GM12892 (cell line): ENCODE data around the gene RBM15.

Experiments
- DNase-seq: peaks from one replicate; pipeline ENCODE4 v3.0.0; 2011; ENCODE audit not compliant: insufficient read length
- FAIRE-seq: peaks from 2 replicates; lab custom pipeline; 2011; peaks lifted over from hg19 to GRCh38; lab: Jason Lieb, UNC
- POLR2A ChIP-seq: IDR thresholded peaks from 2 replicates; pipeline ENCODE4 v1.6.1; 2011; ENCODE audit warnings: low read depth, low read length, control low read depth
- POLR2AphosphoS5 ChIP-seq: IDR thresholded peaks from 2 replicates; pipeline ENCODE4 v1.6.1; 2011; ENCODE audit warnings: low read depth, low read length, control low read depth
- TAF1 ChIP-seq: IDR thresholded peaks from 2 replicates; pipeline ENCODE4 v1.6.1; 2011; ENCODE audit warnings: low read depth, mild to moderate bottlenecking, control low read depth, low read length, borderline replicate concordance

Gene RBM15

GRCh38 chr1:110393286-110393685 lies 54.1 kb downstream of the RBM15 start:
- FAIRE-seq (no peak), DNase-seq (no peak)
- TF ChIP-seq TAF1 (no peak), POLR2AphosphoS5 (no peak), POLR2A (no peak)

GRCh38 chr1:110393691-110394492 lies 54.7 kb downstream of the RBM15 start:
- DNase-seq (no peak), FAIRE-seq (no peak)
- TF ChIP-seq POLR2AphosphoS5 (no peak), TAF1 (no peak), POLR2A (no peak)

GRCh38 chr1:110394493-110394820 lies 55.3 kb downstream of the RBM15 start:
- no peak for DNase-seq
- TF ChIP-seq TAF1 (no peak), POLR2A (no peak), POLR2AphosphoS5 (no peak)
- no peak for FAIRE-seq
